H1 (cell line): ENCODE measurements around the gene AHRR. TPM values are rescaled to one million over a fixed set of nuclear protein-coding genes. Genes with fewer than 3 reads are reported as not detected.

ENCODE experiments used
- CTCF ChIA-PET: fragments of 300-600 bp; sonication (Branson Sonifier 250); formaldehyde crosslinking; loops from one replicate; lab custom pipeline; 2021; ENCODE audit not compliant: partially characterized antibody; lab: Charles Lee
- POLR2A ChIA-PET: fragments of 300-600 bp; sonication (Branson Sonifier 250); formaldehyde crosslinking; loops from one replicate; lab custom pipeline; 2021; ENCODE audit warnings: inconsistent platforms; ENCODE audit not compliant: partially characterized antibody; lab: Charles Lee
- DNase-seq, 2 experiments: peaks; one replicate each; pipeline versions ENCODE4 v3.0.0 to v3.0.0-alpha.2; 2010 to 2022; ENCODE audit warnings: low spot score in 2 of 2, low read depth in 1 of 2, mixed read lengths in 1 of 2
- FAIRE-seq: peaks from 2 replicates; lab custom pipeline; 2011; peaks lifted over from hg19 to GRCh38; lab: Jason Lieb, UNC
- H2AFZ ChIP-seq: 2 replicates; pipeline ENCODE4 v1.8.1; 2012; ENCODE audit warnings: low read length, inconsistent platforms
- H2AK5ac ChIP-seq: 2 replicates; pipeline ENCODE4 v1.6.1; 2013; ENCODE audit warnings: low read depth, low read length
- H2BK120ac ChIP-seq: replicated peaks from 2 replicates; pipeline ENCODE3; 2013; ENCODE audit warnings: low read depth, low read length, inconsistent platforms
- H2BK12ac ChIP-seq: 2 replicates; pipeline ENCODE4 v1.6.1; 2013; ENCODE audit warnings: low read depth, low read length
- H2BK15ac ChIP-seq: 2 replicates; pipeline ENCODE4 v1.6.1; 2013; ENCODE audit warnings: low read length
- H2BK20ac ChIP-seq: 2 replicates; pipeline ENCODE4 v1.6.1; 2013; ENCODE audit warnings: low read length
- H2BK5ac ChIP-seq: 2 replicates; pipeline ENCODE4 v1.6.1; 2013; ENCODE audit warnings: low read depth, low read length
- H3K14ac ChIP-seq: 2 replicates; pipeline ENCODE4 v1.6.1; 2013; ENCODE audit warnings: inconsistent platforms; ENCODE audit not compliant: insufficient read length
- H3K18ac ChIP-seq: 2 replicates; pipeline ENCODE4 v1.6.1; 2013; ENCODE audit warnings: low read length; ENCODE audit errors: extremely low read depth
- H3K23ac ChIP-seq: 2 replicates; pipeline ENCODE4 v1.6.1; 2013; ENCODE audit warnings: inconsistent platforms; ENCODE audit not compliant: insufficient read length
- H3K23me2 ChIP-seq: 2 replicates; pipeline ENCODE4 v1.6.1; 2013; ENCODE audit warnings: low read depth, low read length
- H3K27ac ChIP-seq: 2 replicates; pipeline ENCODE4 v1.6.1; 2011; ENCODE audit warnings: low read depth, low read length, inconsistent platforms
- H3K27me3 ChIP-seq, 4 experiments: replicated peaks in 1 of 4; 1 replicate in 1 of 4; 2 replicates in 3 of 4; pipeline versions ENCODE4 v1.6.1 to v1.8.1; 2011 to 2013; ENCODE audit warnings: low read length in 3 of 4, mild to moderate bottlenecking in 3 of 4, inconsistent platforms in 2 of 4, mixed read lengths in 2 of 4, moderate library complexity in 1 of 4; ENCODE audit not compliant: control insufficient read depth in 3 of 4, insufficient read depth in 3 of 4; ENCODE audit errors: extremely low read depth in 1 of 4
- H3K36me3 ChIP-seq, 4 experiments: 2 replicates each; pipeline versions ENCODE4 v1.6.1 to v1.8.1; 2011 to 2013; ENCODE audit warnings: mild to moderate bottlenecking in 4 of 4, low read length in 3 of 4, moderate library complexity in 2 of 4, control low read depth in 1 of 4, inconsistent platforms in 1 of 4; ENCODE audit not compliant: insufficient read depth in 4 of 4, control insufficient read depth in 2 of 4
- H3K4ac ChIP-seq: replicated peaks from 2 replicates; pipeline ENCODE3; 2013; ENCODE audit warnings: low read length, low read depth, mixed read lengths, inconsistent platforms; ENCODE audit not compliant: insufficient read length
- H3K4me1 ChIP-seq, 4 experiments: replicated peaks in 1 of 4; 1 replicate in 1 of 4; 2 replicates in 3 of 4; pipeline versions ENCODE4 v1.6.1 to v1.8.1; 2011 to 2013; ENCODE audit warnings: low read length in 3 of 4, inconsistent platforms in 2 of 4, mixed read lengths in 1 of 4; ENCODE audit not compliant: insufficient read depth in 4 of 4, control insufficient read depth in 3 of 4
- H3K4me2 ChIP-seq, 2 experiments: 2 replicates each; pipeline versions ENCODE4 v1.6.1 to v1.8.1; 2011 to 2013; ENCODE audit warnings: low read depth in 2 of 2, low read length in 2 of 2, control low read depth in 1 of 2, inconsistent platforms in 1 of 2, mild to moderate bottlenecking in 1 of 2; ENCODE audit not compliant: insufficient read depth in 1 of 2
- H3K4me3 ChIP-seq, 4 experiments: fragments of 200-600, 300-600 bp in 1 of 4; sonication (generic), shearing (Covaris generic), sonication (Bioruptor Twin) in 1 of 4; 2 replicates each; pipeline versions ENCODE4 v1.5.1 to v1.8.1; 2011 to 2016; ENCODE audit warnings: low read length in 4 of 4, low read depth in 3 of 4, control low read depth in 2 of 4, inconsistent platforms in 2 of 4, mild to moderate bottlenecking in 2 of 4, mixed read lengths in 1 of 4, moderate library complexity in 1 of 4; ENCODE audit not compliant: insufficient read depth in 2 of 4; ENCODE audit errors: extremely low read depth in 1 of 4
- H3K56ac ChIP-seq: replicated peaks from 2 replicates; pipeline ENCODE3; 2013; ENCODE audit warnings: low read depth, mild to moderate bottlenecking, mixed read lengths, low read length, inconsistent platforms; ENCODE audit not compliant: insufficient read length
- H3K79me1 ChIP-seq: 2 replicates; pipeline ENCODE4 v1.6.1; 2013; ENCODE audit warnings: low read depth, low read length, control low read depth
- H3K79me2 ChIP-seq, 2 experiments: 2 replicates each; pipeline versions ENCODE4 v1.6.1 to v1.8.1; 2012 to 2013; ENCODE audit warnings: low read length in 2 of 2, mild to moderate bottlenecking in 2 of 2, inconsistent platforms in 1 of 2; ENCODE audit not compliant: insufficient read depth in 2 of 2, control insufficient read depth in 1 of 2
- H3K9ac ChIP-seq, 4 experiments: replicated peaks in 1 of 4; 1 replicate in 1 of 4; 2 replicates in 3 of 4; pipeline versions ENCODE4 v1.6.1 to v1.8.1; 2011 to 2013; ENCODE audit warnings: low read depth in 3 of 4, low read length in 3 of 4, control low read depth in 2 of 4, mild to moderate bottlenecking in 2 of 4, moderate library complexity in 2 of 4, inconsistent platforms in 1 of 4; ENCODE audit errors: extremely low read depth in 1 of 4
- H3K9me3 ChIP-seq, 2 experiments: 2 replicates each; pipeline versions ENCODE4 v1.6.1 to v1.8.1; 2012 to 2013; ENCODE audit warnings: mild to moderate bottlenecking in 2 of 2, moderate library complexity in 2 of 2, control low read depth in 1 of 2, inconsistent platforms in 1 of 2, low read depth in 1 of 2, low read length in 1 of 2, mixed read lengths in 1 of 2; ENCODE audit not compliant: insufficient read depth in 2 of 2
- H4K20me1 ChIP-seq, 2 experiments: replicated peaks in 1 of 2; 2 replicates each; pipeline versions ENCODE3 to v1.8.1; 2011 to 2013; ENCODE audit warnings: inconsistent platforms in 2 of 2, low read length in 2 of 2, mild to moderate bottlenecking in 1 of 2; ENCODE audit not compliant: insufficient read depth in 2 of 2, control insufficient read depth in 1 of 2
- H4K5ac ChIP-seq: 2 replicates; pipeline ENCODE4 v1.6.1; 2013; ENCODE audit warnings: low read length, low read depth, mixed read lengths, inconsistent platforms; ENCODE audit not compliant: insufficient read length
- H4K8ac ChIP-seq: 2 replicates; pipeline ENCODE4 v1.8.0; 2013; ENCODE audit warnings: mild to moderate bottlenecking, moderate library complexity, low read length, inconsistent platforms; ENCODE audit not compliant: insufficient read depth; ENCODE audit errors: extremely low read depth
- H4K91ac ChIP-seq: replicated peaks from 2 replicates; pipeline ENCODE3; 2013; ENCODE audit warnings: low read length, mixed read lengths, inconsistent platforms; ENCODE audit not compliant: insufficient read length
- CEBPB ChIP-seq: IDR thresholded peaks from 2 replicates; pipeline ENCODE4 v1.6.1; 2012; ENCODE audit warnings: low read depth, low read length
- JUN ChIP-seq: IDR thresholded peaks from 2 replicates; pipeline ENCODE4 v1.6.1; 2011; ENCODE audit warnings: low read depth, mild to moderate bottlenecking, improper control_type of control experiment, low read length
- KDM5A ChIP-seq: fragments of 200-600 bp; IDR thresholded peaks from 2 replicates; pipeline ENCODE4 v1.7.1; 2012; ENCODE audit warnings: mild to moderate bottlenecking, low read length, inconsistent platforms, mixed read lengths
- MAFK ChIP-seq: IDR thresholded peaks from 2 replicates; pipeline ENCODE4 v1.6.1; 2012; ENCODE audit warnings: low read depth, mild to moderate bottlenecking, improper control_type of control experiment, low read length
- RAD21 ChIP-seq, 2 experiments: IDR thresholded peaks in 1 of 2; conservative IDR thresholded peaks in 1 of 2; 2 replicates each; pipeline ENCODE4 v1.6.1; 2011; ENCODE audit warnings: low read depth in 2 of 2, low read length in 2 of 2, improper control_type of control experiment in 1 of 2, inconsistent platforms in 1 of 2, mild to moderate bottlenecking in 1 of 2, moderate library complexity in 1 of 2
- SRF ChIP-seq: IDR thresholded peaks from 2 replicates; pipeline ENCODE4 v1.6.1; 2011; ENCODE audit warnings: mild to moderate bottlenecking, low read depth, low read length, moderate library complexity
- TBP ChIP-seq: IDR thresholded peaks from 2 replicates; pipeline ENCODE4 v1.6.1; 2011; ENCODE audit warnings: low read depth, low read length, improper control_type of control experiment
- TCF12 ChIP-seq: IDR thresholded peaks from 2 replicates; pipeline ENCODE4 v1.6.1; 2011; ENCODE audit warnings: low read depth, mild to moderate bottlenecking, low read length
- WGBS, 2 experiments: shearing (Covaris generic) in 1 of 2; methylation state at CpG; one replicate each; pipeline versions ENCODE4 v1.1.6 to v1.1.7; 2013 to 2015; ENCODE audit warnings: low lambda C conversion rate in 2 of 2, mixed read lengths in 2 of 2, inconsistent platforms in 1 of 2, low coverage in 1 of 2, missing lambda C conversion rate in 1 of 2; ENCODE audit not compliant: insufficient replicate concordance in 2 of 2, insufficient coverage in 1 of 2, insufficient read length in 1 of 2; ENCODE audit errors: extremely low coverage in 1 of 2, missing lambda C conversion rate in 1 of 2; 5-methylcytosine and 5-hydroxymethylcytosine counted together
- polyA plus RNA-seq, 7 experiments: library from polyadenylated mRNA; depleted of rRNA in 3 of 7; stranded (reverse) in 5 of 7; unstranded in 2 of 7; fragments of >200 nt in 5 of 7; fragments of 200-250 nt in 2 of 7; gene quantifications; 1 replicate in 5 of 7; 2 replicates in 1 of 7; 4 replicates in 1 of 7; pipeline versions ENCODE4 v1.2.1 to v1.2.3, GENCODE V29; 2011 to 2013; ENCODE audit warnings: missing spikeins in 2 of 7, mixed read lengths in 2 of 7
- total RNA-seq: library from RNA; stranded (reverse); fragmentation: NEBNext Ultra II Directional; extraction: Animal tissue kit (Norgen Biotek cat#: 25700); gene quantifications from 2 replicates; pipeline ENCODE4 v1.2.1, GENCODE V29; 2021
- TF ChIP-seq, protein P1 (sequence below), 3 experiments: IDR thresholded peaks; 1 replicate in 2 of 3; 2 replicates in 1 of 3; pipeline versions ENCODE4 v1.5.1 to v1.6.1; 2011; ENCODE audit warnings: low read length in 3 of 3, mild to moderate bottlenecking in 3 of 3, inconsistent platforms in 2 of 3, low read depth in 1 of 3, moderate library complexity in 1 of 3; ENCODE audit not compliant: insufficient read depth in 1 of 3; ENCODE audit errors: control extremely low read depth in 1 of 3

AHRR gene
- total and polyA plus RNA-seq, 2 of the 8 experiments (the other 6 are each of a cell fraction or from before 2014, with no cell fraction given) = 0.41 to 0.80 TPM

DNA sequence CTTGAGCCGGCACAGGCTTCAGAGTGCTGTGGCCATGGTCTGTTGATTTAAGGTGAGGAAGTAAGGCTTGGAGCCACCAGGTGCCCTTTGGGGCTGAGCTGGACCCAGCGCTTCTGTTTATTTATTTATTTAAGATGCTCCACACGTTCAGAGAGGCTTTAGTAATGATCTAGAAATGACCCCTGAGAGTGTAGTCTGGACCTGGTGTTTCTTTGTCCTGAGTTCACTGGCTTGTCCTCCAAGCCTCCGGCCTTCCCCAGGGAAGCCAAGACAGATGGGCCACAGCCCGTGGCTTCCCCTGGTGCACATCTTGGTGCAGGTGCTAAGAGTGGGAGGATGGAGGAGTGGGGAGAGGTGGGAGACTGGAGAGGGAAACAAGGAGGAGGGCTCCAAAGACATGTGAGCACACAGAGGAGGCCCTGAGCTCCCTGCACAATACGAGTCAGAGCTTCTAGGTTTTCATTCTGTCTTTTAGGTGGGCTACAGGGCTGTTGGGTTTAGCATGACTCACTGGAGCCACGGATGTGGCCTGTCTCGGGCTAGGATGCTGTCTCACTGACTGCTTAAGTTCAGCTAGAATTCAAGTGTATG lies 56.9 kb downstream of the AHRR start:
- H3K36me3 ChIP-seq = no peaks in the 10 kb centered on the region
- FAIRE-seq (no peak), DNase-seq (peak in 1 of 2 experiments; percentile 30)
- H3K4ac ChIP-seq = no peak overlapping the region
- H2BK12ac ChIP-seq = no peak overlapping the region
- no peaks in the 10 kb centered on the region for H3K79me2 ChIP-seq
- no peak overlapping the region for H2BK5ac ChIP-seq
- H3K14ac ChIP-seq = no peak overlapping the region
- no peak overlapping the region for H3K23ac ChIP-seq
- H2AFZ ChIP-seq = no peak overlapping the region
- H3K9ac ChIP-seq = no peak overlapping the region
- H3K23me2 ChIP-seq = peaks cover under 1% of the 10 kb centered on the region; the same call in 1 of the 2 replicates
- no peak overlapping the region for H4K5ac ChIP-seq
- no peak overlapping the region for H2BK20ac ChIP-seq
- POLR2A ChIA-PET = interaction anchor here (0.8 to 1.1 kb wide), 3 partner anchors 10 to 20 kb away, joined by 3 read pairs; no protein-coding TSS in a partner anchor
- H3K79me1 ChIP-seq = no peaks in the 10 kb centered on the region
- no peak for TF ChIP-seq TBP
- TF ChIP-seq RAD21 (IDR thresholded peaks at IDR 0.05 in 1 of 2, conservative IDR thresholded peaks at IDR 0.05 in 1 of 2; ENCODE audit: low read depth in 2 of 2, low read length in 2 of 2) = no peak
- TF ChIP-seq CEBPB = no peak
- TF ChIP-seq KDM5A = no peak
- TF ChIP-seq, protein P1, sequence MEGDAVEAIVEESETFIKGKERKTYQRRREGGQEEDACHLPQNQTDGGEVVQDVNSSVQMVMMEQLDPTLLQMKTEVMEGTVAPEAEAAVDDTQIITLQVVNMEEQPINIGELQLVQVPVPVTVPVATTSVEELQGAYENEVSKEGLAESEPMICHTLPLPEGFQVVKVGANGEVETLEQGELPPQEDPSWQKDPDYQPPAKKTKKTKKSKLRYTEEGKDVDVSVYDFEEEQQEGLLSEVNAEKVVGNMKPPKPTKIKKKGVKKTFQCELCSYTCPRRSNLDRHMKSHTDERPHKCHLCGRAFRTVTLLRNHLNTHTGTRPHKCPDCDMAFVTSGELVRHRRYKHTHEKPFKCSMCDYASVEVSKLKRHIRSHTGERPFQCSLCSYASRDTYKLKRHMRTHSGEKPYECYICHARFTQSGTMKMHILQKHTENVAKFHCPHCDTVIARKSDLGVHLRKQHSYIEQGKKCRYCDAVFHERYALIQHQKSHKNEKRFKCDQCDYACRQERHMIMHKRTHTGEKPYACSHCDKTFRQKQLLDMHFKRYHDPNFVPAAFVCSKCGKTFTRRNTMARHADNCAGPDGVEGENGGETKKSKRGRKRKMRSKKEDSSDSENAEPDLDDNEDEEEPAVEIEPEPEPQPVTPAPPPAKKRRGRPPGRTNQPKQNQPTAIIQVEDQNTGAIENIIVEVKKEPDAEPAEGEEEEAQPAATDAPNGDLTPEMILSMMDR (IDR thresholded peaks at IDR 0.05; ENCODE audit: control extremely low read depth in 1 of 3, insufficient read depth in 1 of 3, low read depth in 1 of 3, low read length in 3 of 3) = no peak
- no peak for TF ChIP-seq SRF
- TF ChIP-seq TCF12 = no peak
- no peak for TF ChIP-seq MAFK
- TF ChIP-seq JUN = no peak
- H3K4me1 ChIP-seq = peaks cover 0 to 5% (median under 1%) of the 10 kb centered on the region in 4 experiments; a peak in 5 of 7 replicates
- CTCF ChIA-PET = interaction anchor here (0.5 to 3.1 kb wide), 3 partner anchors 12 to 184 kb away, joined by 3 to 8 read pairs (median 3); no protein-coding TSS in a partner anchor
- no peaks in the 10 kb centered on the region for H4K20me1 ChIP-seq
- no peak overlapping the region for H3K4me2 ChIP-seq
- H2BK120ac ChIP-seq = no peak overlapping the region
- H3K9me3 ChIP-seq = no peaks in the 10 kb centered on the region
- H2AK5ac ChIP-seq = no peak overlapping the region
- no peak overlapping the region for H3K18ac ChIP-seq
- H2BK15ac ChIP-seq = no peak overlapping the region
- H3K56ac ChIP-seq = no peak overlapping the region
- H4K8ac ChIP-seq = no peak overlapping the region
- no peak overlapping the region for H3K27ac ChIP-seq
- H4K91ac ChIP-seq = no peak overlapping the region
- H3K27me3 ChIP-seq = peaks cover 0 to 15% (median 13%) of the 10 kb centered on the region in 4 experiments; a peak in 6 of 7 replicates
- WGBS, 2 experiments = 81% methylated on average over 8 of the region's 8 CpGs; no CpG with 5 or more reads in 1 of the 2 experiments
- H3K4me3 ChIP-seq = no peak overlapping the region
